ENCODE results near the gene SORBS2.

Gene SORBS2

DNA sequence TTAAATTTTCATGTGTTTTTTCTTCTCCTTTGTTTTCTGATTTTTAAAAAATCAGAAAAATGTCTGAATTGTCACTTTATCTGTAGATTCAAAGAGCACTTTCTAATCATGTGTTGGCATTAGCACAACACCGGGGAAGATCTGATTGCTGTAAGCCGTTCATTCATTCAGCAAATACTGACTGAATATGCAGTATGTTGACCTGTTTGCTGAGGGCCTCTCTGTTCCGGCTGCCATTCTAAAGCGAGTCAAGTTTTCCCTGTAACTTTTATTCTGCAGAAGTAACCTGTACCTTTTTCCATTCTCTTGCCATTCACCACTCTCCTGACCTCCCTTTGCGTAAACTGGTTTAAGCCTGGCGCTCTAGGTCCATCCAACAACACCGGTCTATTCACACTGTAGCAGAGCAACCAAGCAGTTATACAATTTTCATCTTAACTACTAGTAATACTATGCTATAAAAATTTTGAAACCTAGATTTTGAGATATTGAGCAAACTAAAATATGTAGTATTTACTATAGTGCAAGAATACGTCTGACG is 6.7 kb downstream of the SORBS2 start:
- TF ChIP-seq, protein P1, sequence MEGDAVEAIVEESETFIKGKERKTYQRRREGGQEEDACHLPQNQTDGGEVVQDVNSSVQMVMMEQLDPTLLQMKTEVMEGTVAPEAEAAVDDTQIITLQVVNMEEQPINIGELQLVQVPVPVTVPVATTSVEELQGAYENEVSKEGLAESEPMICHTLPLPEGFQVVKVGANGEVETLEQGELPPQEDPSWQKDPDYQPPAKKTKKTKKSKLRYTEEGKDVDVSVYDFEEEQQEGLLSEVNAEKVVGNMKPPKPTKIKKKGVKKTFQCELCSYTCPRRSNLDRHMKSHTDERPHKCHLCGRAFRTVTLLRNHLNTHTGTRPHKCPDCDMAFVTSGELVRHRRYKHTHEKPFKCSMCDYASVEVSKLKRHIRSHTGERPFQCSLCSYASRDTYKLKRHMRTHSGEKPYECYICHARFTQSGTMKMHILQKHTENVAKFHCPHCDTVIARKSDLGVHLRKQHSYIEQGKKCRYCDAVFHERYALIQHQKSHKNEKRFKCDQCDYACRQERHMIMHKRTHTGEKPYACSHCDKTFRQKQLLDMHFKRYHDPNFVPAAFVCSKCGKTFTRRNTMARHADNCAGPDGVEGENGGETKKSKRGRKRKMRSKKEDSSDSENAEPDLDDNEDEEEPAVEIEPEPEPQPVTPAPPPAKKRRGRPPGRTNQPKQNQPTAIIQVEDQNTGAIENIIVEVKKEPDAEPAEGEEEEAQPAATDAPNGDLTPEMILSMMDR (IDR thresholded peaks at IDR 0.05; ENCODE audit: unreplicated experiment in 3 of 3) = no peak
- H3K27me3 Mint-ChIP-seq (ENCODE audit: low read depth) = no peaks in the 10 kb centered on the region
- no peaks in the 10 kb centered on the region for H3K36me3 Mint-ChIP-seq (ENCODE audit: low read depth)
- H3K9me3 Mint-ChIP-seq = no peaks in the 10 kb centered on the region
- no peak overlapping the region for H3K4me3 Mint-ChIP-seq
- H3K27ac Mint-ChIP-seq = no peak overlapping the region
- H3K4me1 Mint-ChIP-seq = peaks cover 23% of the 10 kb centered on the region

DNA sequence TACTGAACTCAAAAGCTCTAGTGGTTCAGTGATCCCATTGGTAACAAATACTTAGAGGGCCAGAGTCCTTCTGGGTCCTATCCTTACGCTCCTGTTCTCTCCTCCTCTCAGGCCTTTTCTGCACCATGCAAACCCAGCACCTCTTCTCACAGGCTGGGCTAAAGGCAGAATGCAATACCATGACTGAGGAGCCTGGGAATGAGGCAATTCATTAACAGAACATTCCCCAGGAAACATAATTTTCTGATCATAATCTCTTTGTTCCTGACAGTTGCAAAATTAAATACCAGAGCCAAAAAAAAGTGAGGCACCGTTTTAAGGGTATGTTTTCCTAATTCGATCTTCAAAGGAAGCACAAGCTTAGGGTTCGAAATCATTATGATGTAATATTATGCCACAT is 9.0 kb downstream of the SORBS2 start:
- no peaks in the 10 kb centered on the region for H3K27me3 Mint-ChIP-seq (ENCODE audit: low read depth)
- H3K9me3 Mint-ChIP-seq = no peaks in the 10 kb centered on the region
- no peaks in the 10 kb centered on the region for H3K36me3 Mint-ChIP-seq (ENCODE audit: low read depth)
- H3K4me1 Mint-ChIP-seq = peaks cover 6% of the 10 kb centered on the region
- H3K27ac Mint-ChIP-seq = no peak overlapping the region
- TF ChIP-seq, protein P1 (IDR thresholded peaks at IDR 0.05; ENCODE audit: unreplicated experiment in 3 of 3) = no peak
- no peak overlapping the region for H3K4me3 Mint-ChIP-seq

DNA sequence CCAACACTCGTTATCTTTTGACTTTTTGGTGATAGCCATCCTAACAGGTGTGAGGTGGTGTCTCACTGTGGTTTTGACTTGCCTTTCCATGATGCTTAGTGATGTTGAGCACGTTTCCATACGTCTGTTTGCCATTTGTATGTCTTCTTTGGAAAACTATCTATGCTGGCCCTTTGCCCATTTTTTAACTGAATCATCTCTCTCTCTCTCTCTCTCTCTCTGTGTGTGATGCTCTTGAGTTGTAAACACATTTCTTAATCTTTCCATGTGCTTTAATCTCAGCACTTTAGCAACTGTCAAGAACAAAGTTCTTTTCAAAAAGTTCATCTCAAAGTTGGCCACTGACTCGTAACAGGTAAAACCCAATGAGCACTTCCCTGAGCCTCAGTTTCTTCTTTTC is 10.5 kb downstream of the SORBS2 start:
- no peak overlapping the region for H3K4me3 Mint-ChIP-seq
- H3K4me1 Mint-ChIP-seq = peaks cover 18% of the 10 kb centered on the region
- TF ChIP-seq, protein P1 (IDR thresholded peaks at IDR 0.05; ENCODE audit: unreplicated experiment in 3 of 3) = no peak
- H3K36me3 Mint-ChIP-seq (ENCODE audit: low read depth) = no peaks in the 10 kb centered on the region
- H3K27ac Mint-ChIP-seq = no peak overlapping the region
- H3K27me3 Mint-ChIP-seq (ENCODE audit: low read depth) = no peaks in the 10 kb centered on the region
- H3K9me3 Mint-ChIP-seq = no peaks in the 10 kb centered on the region

DNA sequence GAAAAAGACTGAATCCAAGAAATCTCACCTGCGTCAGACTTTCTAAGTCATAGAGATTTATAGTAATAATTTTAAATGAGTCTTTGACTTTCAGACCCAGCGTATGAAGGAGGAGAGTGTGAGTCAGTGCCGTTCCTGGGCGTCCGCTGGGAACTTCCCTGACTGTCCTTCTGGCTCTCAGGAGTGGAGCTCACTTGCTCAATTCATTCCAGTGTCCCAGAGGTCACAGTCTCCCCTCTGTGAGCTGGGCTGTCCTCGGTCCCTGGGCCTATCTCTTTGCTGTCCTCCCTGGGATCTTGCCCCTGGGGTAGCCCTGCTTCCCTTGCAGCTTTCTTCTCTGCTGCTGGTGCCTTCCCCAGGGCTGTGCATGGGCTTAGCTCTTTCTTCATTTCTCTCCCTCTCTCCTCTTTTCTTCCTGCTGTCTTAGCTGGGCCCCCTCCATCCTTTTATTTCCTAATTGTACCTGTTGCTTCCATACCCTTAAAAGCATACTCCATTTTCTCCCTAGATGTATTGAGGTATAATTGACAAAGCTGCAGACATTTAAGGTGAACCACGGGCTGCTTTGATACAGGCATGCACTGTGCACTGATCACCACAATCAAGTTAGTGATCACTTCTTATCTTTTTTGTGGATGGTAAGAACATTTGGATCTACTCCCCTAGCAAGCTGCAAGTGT is 11.6 kb downstream of the SORBS2 start:
- Mint-ChIP-seq H3K4me1 (peaks cover 22% of the 10 kb centered on the region), H3K36me3 (ENCODE audit: low read depth) (no peaks in the 10 kb centered on the region), H3K9me3 (no peaks in the 10 kb centered on the region), H3K4me3 (no peak overlapping the region), H3K27me3 (ENCODE audit: low read depth) (no peaks in the 10 kb centered on the region), H3K27ac (no peak overlapping the region)
- TF ChIP-seq, protein P1 (IDR thresholded peaks at IDR 0.05; ENCODE audit: unreplicated experiment in 3 of 3) = no peak

DNA sequence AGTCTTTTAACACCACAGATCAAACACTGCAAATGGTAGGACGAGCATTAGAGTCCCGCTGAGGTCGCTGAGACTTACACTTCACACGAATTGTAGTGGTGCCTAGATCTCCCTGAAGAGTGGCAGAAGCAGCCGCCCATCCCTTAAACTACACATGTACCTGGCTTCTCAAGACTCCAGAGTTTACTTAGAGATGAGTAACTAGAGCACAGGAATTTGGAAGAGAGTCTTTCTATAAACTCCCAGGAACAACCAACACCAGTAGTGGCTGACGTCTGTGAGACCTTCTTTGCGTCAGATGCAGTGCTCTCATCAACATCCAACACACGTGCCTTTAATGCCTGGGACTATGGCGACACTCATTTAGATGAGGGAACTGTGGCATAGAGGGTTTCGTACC is 12.6 kb downstream of the SORBS2 start:
- Mint-ChIP-seq H3K9me3 (no peaks in the 10 kb centered on the region), H3K4me3 (no peak overlapping the region), H3K27ac (no peak overlapping the region), H3K4me1 (peaks cover 19% of the 10 kb centered on the region), H3K36me3 (ENCODE audit: low read depth) (no peaks in the 10 kb centered on the region), H3K27me3 (ENCODE audit: low read depth) (no peaks in the 10 kb centered on the region)
- TF ChIP-seq, protein P1 (IDR thresholded peaks at IDR 0.05; ENCODE audit: unreplicated experiment in 3 of 3) = no peak

All from nephron (organoid).